22Rv1 (cell line): ENCODE data around the gene PLCB3.

Experiments used
- ZFX ChIP-seq: fragments of 450-650 bp; IDR thresholded peaks from 2 replicates; pipeline ENCODE4 v1.6.1; 2017; ENCODE audit warnings: antibody characterized with exemption, borderline replicate concordance
- TF ChIP-seq, protein P1 (sequence below): fragments of 450-650 bp; IDR thresholded peaks from 2 replicates; pipeline ENCODE4 v1.5.1; 2017; ENCODE audit warnings: mild to moderate bottlenecking

DNA sequence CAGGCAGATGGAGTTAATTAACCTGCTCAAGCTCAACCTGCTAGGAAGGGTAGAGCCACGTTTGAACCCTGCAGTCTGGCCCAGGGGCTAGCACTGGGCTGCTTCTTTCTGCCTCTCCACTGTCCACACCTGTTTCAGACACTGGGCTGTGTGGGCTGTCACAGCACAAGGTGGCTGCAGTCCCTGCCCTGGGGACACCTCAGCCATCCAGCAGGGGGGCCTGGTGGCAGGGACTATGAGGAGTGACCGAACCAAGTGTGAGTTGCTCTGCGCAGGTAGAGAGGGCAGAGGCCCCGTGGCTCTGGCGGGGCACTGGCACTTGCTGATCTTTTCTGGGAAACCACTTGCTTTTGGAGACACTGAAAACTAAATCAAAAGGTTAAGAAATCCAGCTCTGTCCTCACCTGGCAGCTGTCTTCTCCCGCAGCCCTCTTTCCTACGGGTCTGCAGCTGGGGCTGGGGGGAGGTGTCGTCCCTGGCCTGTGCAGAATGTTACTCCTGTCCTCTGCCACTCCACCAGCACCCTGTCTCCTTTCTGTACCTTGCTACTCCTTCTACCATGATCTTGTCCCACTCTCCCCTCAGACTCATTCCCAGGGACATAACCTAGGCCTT, 27.4 kb downstream of the PLCB3 start:
- TF ChIP-seq, protein P1, sequence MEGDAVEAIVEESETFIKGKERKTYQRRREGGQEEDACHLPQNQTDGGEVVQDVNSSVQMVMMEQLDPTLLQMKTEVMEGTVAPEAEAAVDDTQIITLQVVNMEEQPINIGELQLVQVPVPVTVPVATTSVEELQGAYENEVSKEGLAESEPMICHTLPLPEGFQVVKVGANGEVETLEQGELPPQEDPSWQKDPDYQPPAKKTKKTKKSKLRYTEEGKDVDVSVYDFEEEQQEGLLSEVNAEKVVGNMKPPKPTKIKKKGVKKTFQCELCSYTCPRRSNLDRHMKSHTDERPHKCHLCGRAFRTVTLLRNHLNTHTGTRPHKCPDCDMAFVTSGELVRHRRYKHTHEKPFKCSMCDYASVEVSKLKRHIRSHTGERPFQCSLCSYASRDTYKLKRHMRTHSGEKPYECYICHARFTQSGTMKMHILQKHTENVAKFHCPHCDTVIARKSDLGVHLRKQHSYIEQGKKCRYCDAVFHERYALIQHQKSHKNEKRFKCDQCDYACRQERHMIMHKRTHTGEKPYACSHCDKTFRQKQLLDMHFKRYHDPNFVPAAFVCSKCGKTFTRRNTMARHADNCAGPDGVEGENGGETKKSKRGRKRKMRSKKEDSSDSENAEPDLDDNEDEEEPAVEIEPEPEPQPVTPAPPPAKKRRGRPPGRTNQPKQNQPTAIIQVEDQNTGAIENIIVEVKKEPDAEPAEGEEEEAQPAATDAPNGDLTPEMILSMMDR, result no peak
- no peak for TF ChIP-seq ZFX
